Activated CD4-positive, alpha-beta T cell treated with anti-CD3 and anti-CD28 coated beads, Interleukin-2, Interleukin-4, amounts not matched to agents 100 ng/mL and 50 ng/mL, durations not matched to agents 16 hours and 8 hours (primary cell): ENCODE data around the gene OLFM4.
"Not testable (repeated sequence)": the region's sequence is repeated elsewhere in the genome, so short reads cannot be mapped to it uniquely, and the experiment has no call there.

ENCODE experiments used
- DNase-seq: peaks from one replicate; pipeline ENCODE4 v3.0.0-alpha.2; 2020; ENCODE audit warnings: low spot score

Gene OLFM4, protein sequence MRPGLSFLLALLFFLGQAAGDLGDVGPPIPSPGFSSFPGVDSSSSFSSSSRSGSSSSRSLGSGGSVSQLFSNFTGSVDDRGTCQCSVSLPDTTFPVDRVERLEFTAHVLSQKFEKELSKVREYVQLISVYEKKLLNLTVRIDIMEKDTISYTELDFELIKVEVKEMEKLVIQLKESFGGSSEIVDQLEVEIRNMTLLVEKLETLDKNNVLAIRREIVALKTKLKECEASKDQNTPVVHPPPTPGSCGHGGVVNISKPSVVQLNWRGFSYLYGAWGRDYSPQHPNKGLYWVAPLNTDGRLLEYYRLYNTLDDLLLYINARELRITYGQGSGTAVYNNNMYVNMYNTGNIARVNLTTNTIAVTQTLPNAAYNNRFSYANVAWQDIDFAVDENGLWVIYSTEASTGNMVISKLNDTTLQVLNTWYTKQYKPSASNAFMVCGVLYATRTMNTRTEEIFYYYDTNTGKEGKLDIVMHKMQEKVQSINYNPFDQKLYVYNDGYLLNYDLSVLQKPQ

DNA sequence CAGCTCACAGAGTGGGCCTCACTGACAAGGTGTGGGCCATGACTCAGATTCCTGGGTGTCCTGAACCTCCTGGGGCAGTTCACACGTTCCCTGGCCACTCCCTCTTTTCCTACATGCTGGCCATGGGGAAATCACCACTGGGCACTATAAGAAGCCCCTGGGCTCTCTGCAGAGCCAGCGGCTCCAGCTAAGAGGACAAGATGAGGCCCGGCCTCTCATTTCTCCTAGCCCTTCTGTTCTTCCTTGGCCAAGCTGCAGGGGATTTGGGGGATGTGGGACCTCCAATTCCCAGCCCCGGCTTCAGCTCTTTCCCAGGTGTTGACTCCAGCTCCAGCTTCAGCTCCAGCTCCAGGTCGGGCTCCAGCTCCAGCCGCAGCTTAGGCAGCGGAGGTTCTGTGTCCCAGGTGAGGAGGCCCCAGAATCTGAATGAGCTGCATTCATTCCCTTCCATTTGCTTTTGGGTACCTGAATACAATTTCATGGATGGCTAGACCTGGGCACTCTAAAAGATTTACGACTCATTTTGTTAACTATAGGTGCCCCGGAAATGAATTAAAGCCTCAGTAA lies at the start of gene OLFM4:
Gene OLFM4, plus strand, starts transcription at position 177 of the 567 bp plus-strand sequence. Its CDS starts 24 bp downstream, at position 201.
- DNase-seq, result no peak

DNA sequence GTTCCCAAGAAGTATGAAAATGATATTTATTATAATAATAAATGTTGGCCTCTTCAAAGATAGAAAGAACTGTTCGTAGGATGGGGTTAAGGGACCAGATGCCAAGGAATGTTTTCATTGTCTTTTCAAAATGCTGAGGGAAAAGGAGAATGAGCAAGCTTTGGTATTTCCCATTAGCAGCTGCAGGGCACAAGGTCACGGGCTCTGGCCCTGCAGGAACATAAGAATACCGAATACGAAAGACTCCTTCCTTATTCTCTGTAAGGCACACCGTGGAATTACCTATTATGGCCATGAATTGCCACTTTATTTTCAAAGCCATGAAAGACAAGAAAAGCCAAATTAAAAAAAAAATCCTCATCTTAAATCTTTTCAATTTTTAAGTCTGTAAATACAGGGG lies 49.6 kb upstream of the OLFM4 start:
- DNase-seq, result no peak

DNA sequence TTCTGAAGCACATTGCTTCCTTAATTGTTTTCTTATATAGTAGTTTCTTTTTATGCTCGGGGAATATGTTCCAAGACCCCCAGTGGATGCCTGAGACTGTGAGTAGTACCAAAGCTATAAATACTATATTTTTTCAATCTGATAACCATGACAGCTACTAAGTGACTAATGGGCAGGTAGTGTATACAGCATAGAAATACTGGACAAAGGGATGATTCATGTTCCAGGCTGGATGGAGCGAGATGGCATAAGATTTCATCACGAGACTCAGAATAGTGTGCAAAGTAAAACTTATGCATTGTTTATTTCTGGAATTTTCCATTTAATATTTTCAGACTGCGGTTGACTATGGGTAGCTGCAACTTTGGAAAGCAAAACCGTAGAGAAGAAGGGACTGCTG lies 47.9 kb upstream of the OLFM4 start:
- no peak for DNase-seq

DNA sequence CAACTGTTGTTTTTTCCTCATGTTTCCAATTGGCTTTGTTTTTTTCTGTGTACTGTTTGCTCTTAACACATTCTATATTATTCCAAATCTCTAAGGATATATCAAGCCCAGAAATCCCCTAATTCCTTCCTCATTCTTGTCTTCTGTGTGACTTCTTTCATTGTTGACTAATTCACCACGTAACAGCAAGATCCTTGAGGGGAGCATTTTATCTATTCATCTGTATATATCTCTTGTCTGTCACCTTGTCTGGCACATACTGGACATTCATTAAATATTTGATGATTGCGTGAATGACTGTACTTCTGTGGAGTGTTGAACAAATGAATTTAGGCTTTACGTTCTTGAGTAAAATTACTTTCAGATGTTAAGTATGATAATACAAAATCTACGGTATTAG lies 44.8 kb upstream of the OLFM4 start:
- DNase-seq, result no peak

DNA sequence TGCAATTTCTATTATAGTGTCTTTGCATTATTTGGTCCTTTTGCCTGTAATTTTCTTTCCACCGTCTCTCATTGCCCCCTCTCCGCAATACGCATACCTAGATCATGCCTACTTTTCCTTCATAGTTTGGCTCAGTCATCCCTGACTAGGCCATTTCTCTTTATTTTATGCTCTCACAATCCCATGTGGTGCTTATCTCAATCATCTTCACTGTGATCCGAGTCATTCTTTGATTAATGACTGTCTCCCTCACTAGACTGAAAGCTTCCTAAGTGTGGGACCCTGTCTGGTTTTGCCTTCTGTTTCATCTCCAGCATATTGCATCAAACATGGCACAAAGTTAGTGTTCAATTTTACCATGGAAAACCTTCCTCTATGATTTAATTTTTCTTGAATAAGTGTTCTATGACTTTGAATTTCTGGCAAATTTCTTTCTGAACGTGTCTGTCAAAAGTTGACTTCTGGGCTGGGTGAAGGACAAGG lies 43.7 kb upstream of the OLFM4 start:
- DNase-seq, result no peak

DNA sequence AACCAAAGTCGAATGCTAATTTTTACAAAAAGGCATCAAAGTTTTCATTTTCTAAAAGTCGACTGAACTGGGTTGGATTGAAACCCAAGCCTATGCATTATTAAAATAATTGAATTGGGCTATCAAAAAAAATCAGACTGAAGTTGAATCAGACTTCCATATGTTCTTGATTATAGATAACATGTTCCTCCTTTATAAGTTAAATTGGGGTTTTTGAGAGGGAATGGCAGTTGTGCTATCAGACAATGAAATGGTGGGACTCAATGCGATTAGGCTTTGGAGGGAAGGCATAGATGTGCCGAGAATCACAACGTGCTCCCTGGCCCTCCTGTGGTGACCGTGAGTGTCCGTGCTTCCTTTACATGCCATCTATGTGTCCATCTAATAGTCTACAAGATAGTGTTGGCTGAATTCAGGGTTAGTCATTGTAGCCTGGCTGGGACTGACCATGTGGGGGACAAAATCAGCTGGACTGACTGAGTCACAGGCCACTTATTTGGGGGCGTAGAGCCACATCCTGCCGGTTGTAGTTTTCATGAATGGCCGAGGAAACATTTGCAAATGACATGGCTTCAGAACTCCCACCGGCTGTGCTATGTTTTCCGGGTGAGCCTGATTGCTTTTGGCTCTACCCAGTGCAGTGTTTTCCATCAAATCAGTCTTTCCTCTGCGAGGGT lies 37.1 kb upstream of the OLFM4 start:
- no peak for DNase-seq

DNA sequence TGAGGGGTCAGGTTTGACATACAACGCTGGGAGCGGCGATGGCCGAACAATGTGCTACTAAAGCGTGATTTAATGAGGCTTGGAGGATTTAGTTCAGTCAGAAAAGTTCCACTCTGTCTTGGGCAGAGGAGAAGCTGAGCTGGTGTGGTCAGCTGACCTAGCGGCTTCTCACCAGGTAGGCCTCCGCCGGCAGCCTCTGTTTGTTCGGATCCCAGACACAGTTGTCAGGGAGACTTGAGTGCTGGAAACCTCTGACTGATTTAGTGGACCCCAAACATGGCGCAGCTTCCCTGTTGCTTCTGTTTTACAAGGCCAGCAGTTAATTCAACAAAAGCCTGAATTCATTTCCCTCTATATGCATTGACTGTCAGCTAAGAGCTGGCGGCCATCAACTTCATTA lies 36.5 kb upstream of the OLFM4 start:
- no peak for DNase-seq

DNA sequence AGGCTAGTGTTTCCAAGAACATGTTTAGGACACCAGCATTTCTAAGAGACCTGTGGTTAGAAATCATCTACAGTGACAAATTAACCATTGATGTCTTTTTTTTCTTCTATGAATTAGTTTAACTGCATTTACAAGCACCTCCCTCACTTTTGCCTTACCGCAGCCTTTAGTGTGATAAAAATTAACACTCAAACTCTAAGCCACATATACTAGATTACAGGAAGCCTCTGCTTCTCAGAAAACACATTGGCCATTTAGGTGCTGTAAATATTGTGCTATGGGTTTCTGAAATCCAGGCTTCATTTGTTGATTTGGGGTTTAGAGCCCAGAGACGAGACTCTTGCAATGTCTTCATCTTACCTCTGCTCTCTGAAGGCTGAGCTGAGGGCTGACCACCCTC lies 34.6 kb upstream of the OLFM4 start:
- DNase-seq, result no peak

DNA sequence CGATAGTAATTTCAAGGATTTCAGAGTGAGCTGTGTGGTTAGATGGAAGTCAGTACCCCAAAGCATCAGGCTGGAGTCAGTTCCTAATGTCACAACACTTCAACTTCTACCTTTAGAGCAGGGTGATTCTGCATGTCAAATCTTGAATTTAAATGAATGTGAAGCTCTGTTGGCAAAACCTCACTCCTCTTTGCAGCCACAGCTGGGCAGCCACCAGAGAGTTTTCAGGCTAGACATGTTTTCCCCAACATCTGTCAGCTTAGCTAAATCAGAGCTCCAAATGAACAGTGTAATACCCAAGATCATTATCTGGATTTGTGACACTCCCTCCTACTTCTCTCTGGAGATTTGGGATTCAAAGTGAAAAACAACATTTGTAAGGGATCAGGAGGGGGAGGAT lies 33.7 kb upstream of the OLFM4 start:
- DNase-seq, result no peak

DNA sequence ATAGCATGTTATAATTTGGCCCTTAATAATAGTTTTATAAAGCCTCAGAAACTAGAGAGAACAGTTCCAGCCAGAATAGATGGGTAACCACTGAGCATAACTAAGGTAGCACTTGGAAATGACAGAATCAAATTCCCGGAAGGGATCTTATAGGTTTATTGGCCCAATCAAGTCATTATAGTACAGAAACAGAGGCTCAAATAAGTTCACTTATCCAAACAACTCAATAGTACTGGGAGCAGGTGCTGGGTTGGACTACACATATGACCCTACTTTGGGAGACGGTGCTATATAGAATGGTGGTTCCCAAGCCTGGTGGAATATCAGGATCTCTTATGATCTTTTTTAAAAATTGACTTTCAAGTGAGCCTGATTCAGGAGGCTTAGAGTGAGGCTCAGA lies 32.7 kb upstream of the OLFM4 start:
- no peak for DNase-seq

DNA sequence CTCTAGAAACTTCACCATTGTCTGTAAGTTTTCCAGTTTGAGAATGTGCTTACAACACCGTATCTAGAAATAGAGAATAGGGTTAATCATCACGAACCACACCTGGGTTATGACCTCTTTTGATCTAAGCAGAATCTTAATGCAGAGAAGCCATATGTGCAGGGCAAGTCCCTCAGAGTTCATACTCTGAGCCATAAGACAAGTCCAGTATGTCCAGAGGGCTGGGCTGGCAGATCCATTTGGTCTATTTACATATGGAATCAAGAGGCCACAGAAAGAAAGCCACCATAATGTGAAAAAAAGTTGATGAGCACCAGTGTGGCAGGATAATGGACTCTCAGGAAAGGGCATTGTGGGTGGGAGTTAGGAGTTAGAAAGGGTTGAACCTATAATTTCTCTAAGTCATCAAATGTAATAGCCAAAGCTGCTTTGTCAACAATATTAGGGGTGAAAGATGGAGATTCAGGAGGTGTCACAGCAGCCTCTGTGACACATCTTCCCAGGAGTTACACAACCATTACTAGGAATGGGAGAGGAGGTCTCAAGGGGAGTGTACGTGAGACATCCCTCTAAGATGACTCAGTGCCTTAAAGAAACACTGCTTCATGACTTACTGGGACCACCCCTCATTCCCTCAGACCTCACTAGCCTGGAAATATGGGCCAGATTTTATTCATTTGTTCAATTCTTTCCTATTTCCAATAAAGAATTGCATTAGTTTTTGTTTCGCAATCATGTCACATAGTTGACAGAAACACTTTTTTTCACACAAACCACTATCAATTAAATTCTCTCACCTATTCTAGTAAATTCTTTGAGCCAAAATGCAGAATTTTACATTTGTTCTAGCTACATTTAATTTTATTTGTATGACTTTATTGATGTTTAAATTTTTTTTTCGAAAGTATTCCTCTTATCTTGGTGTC lies 30.4 kb upstream of the OLFM4 start:
- DNase-seq, result no peak

DNA sequence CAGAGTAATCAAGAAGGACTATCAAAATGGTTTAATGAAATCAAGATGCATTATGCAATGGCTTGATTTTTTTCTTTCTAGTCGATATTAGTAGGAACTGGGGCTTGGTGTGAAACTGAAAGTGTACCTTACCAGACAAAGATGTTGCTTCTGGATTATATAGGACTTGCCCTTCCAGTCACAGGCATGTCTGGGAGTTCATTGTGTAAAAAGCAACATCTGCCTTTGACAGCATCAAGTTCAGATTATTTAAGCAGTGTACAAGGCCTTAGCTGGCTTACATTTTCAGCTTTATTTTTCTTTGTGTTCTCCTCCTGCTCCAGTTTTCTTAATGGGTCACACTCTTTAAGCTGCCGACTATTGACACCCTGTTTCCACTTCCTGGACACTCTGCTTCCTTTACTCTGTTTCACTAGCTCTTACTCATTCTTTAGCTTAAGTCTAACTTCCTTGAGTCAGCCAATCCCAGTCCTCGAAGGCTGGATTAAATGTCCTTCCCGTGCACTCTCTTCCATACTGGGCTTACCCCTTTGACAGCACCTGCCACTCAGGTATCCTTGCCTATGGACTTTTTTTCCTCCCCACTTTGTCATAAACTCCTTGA lies 29.4 kb upstream of the OLFM4 start:
- no peak for DNase-seq

DNA sequence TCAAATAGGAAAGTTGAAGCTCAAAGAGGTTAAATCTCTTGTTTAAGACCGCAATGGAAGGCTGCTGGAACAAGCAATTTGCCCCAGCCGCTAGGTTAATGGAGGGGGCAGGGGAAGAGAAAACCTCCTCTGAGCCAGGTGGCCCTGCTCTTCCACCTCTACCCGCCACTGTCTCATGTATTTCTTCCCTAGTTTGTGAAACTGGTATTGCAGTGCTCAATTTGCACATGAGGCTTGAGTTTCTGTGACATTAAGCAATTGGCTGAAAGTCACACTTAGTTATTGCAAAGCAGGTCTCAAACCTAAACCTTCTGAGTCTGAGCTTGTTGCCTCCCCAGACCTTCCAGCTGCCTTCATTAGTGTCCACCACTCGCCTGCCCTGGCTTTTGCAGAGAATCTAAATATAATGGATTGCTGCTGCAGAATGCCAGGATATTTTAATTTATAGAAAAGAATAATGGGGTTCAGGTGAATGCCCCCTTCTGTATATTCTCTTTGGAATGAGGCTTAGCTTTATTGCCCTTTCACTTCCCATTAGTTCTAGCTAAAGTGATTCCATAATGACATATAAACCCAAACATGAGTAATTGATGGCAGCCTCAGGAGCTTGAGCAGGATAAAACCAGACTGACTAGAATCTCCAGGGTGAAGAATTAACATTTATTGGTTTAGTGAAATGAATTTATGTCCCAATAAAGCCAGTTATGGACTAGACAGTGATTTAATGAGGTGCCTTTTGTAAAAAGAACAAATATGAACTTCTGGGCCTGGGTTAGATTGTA lies 27.0 kb upstream of the OLFM4 start:
- DNase-seq, result no peak

DNA sequence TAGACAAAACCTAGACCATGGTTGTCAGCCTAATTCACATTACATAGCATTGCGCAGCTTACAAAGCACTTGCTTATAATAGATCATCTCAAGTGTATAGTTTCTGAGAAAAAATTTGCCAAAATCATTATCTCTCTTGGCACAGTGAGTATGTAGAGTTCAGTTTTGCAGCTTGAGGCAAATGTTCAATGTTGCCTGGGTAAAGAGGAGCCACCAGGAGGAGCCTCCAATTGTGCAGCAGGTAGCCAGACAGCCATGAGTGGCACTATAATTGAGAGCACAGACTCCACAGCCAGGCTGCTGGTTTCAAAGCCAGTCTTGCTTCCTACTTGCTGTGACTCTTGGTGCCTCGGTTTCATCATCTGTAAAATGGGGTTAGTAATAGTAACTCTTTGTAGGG lies 24.0 kb upstream of the OLFM4 start:
- DNase-seq, result no peak

DNA sequence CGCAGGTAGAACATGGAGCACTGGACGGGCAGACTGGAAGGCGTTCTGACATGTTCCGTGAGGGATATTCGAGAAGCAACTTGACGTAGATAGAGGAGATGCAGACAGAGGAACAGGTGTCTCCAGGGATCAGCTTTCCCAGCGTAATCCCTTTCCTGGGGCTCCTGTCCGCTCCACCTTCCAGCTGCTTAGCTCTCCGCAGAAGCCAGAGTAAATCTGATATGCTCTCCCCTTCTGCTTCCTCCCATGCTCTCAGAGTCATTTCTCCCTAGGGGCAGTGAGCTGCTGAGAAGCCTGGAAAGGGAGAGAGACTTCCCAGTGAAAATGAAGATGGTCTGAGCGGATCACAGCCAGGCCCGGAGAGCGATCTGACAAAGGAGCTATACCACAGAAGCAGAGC lies 23.0 kb upstream of the OLFM4 start:
- no peak for DNase-seq

DNA sequence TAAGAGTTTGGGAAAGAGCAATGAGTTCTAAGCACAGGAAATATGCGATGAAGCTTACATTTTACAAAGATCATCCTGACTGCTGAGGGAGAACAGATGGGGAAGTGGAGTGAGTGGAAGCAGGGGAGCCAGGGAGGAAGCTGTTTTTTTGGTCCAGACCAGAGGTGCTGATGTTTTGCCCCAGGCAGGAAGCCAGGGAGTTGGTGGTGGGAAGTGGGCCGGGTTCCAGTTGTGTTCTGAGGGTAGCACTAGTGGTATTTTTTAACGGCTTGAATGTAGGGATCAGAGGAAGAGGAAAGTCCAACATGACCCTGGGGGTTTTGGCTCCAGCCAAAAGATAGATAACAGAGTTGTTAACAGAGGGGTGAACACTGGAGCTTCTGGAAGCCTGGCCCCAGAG lies 20.7 kb upstream of the OLFM4 start:
- DNase-seq, result no peak

DNA sequence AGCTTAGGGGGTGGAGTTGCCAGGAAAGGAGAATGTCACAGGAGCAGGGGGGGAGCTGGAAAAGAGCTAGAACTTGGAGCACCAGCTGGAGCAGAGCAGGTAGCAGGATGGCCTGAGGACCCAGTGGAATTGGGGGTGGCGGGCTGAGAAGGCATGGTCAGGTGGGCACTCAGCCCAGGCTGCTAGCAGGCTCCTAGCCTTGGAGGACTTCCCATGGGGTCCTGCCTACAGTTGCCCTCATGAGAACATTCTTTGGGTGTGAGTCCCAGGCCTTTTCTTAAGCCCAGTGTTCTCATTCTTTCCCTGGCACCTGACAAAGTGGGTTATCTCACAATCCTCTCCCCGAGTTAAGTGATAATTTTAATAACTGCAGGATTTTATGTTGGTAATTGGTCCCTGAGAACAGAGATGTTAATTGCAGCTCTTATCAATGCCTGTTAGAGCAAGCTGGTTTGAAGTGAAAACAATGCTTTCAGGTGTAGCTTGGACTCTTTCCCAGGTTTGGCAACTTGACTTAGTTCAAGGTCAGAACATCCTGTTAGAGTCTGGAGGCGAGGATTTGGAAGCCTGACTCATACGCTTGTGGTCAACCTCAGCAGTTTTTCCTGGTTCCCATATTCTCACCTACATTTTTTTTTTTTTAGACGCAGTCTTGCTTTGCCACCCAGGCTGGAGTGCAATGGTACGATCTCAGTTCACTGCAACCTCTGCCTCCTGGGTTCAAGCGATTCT lies 18.1 kb upstream of the OLFM4 start:
- DNase-seq, result no peak

DNA sequence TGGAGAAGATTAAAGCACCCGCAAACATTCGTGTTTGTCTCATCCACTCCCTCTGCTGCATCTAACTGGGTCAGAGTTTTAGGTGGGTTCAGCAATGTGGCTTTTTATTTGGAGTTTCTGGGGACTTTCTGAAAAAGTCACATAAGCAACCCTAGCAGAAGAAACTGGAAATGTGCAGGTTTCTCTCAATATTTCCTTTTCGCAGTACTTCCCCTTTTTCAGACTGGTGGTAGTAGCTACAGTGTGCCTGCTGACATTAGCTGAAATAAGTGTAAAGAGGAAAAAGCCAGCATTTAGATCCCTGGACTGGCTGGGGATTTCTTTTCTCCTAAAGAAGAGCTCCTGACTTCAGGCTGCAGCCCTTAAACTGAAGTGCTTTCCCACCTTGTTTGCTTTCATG lies 15.9 kb upstream of the OLFM4 start:
- DNase-seq, result no peak

DNA sequence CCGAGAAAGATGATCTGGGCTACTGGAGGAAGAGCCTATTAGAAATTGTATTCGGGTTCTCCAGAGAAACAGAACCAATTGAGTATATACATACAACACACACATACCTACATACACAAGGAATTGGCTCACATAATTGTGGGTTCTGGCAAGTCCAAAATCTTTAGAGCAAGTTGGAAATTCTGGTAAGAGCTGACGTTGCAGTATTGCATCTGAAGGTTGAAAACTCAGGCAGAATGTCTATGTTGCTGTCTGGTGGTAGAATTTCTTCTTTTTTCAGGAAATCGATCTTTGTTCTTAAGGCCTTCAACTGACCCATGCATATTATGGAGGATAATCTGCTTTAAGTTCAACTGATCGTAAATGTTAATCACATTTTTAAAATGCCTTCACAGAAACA lies 15.5 kb upstream of the OLFM4 start:
- DNase-seq, result no peak

DNA sequence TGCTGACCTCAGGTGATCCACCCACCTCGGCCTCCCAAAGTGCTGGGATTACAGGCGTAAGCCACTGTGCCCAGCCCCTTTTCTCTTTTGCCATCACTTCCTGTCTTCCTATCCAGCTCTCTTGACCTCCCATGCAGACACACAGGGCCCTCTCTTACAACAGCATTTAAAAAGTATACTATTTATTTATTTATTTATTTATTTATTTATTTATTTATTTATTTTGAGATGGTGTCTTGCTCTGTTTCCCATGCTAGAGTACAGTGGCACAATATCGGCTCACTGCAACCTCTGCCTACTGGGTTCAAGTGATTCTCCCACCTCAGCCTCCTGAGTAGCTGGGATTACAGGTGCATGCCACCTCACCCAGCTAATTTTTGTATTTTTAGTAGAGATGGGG lies 14.6 kb upstream of the OLFM4 start:
- not testable (repeated sequence) for DNase-seq
